Measurements from ENCODE around the gene THSD7B. TPM values are rescaled to one million over a fixed set of nuclear protein-coding genes. Genes with fewer than 3 reads are reported as not detected.

The THSD7B gene
- total and polyA plus RNA-seq, 2 of the 8 experiments (the other 6 are each of a cell fraction or from before 2014, with no cell fraction given), result 0.60 to 2.9 TPM

GRCh38 chr2:136783856-136784255 is 18.5 kb downstream of the THSD7B start:
- Histone ChIP-seq H3K36me3 (ENCODE audit: control insufficient read depth in 2 of 4, insufficient read depth in 4 of 4, low read length in 3 of 4) (no peaks in the 10 kb centered on the region), H3K27ac (ENCODE audit: low read depth, low read length) (no peak overlapping the region), H2AK5ac (ENCODE audit: low read depth, low read length) (no peak overlapping the region), H3K14ac (ENCODE audit: insufficient read length) (no peak overlapping the region), H3K79me2 (ENCODE audit: control insufficient read depth in 1 of 2, insufficient read depth in 2 of 2, low read length in 2 of 2) (no peaks in the 10 kb centered on the region), H2BK15ac (ENCODE audit: low read length) (no peak overlapping the region), H2BK120ac (replicated peaks; ENCODE audit: low read depth, low read length) (no peak overlapping the region), H3K23me2 (ENCODE audit: low read depth, low read length) (no peaks in the 10 kb centered on the region), H3K9me3 (ENCODE audit: insufficient read depth in 2 of 2, low read depth in 1 of 2, low read length in 1 of 2) (no peaks in the 10 kb centered on the region), H4K91ac (replicated peaks; ENCODE audit: insufficient read length, low read length) (no peak overlapping the region), H2BK5ac (ENCODE audit: low read depth, low read length) (no peak overlapping the region), H4K20me1 (replicated peaks in 1 of 2; ENCODE audit: control insufficient read depth in 1 of 2, insufficient read depth in 2 of 2, low read length in 2 of 2) (no peaks in the 10 kb centered on the region), H4K8ac (ENCODE audit: extremely low read depth, insufficient read depth, low read length) (no peak overlapping the region), H3K18ac (ENCODE audit: extremely low read depth, low read length) (no peak overlapping the region), H3K56ac (replicated peaks; ENCODE audit: insufficient read length, low read depth, low read length) (no peak overlapping the region), H2BK12ac (ENCODE audit: low read depth, low read length) (no peak overlapping the region), H3K4me1 (replicated peaks in 1 of 4; ENCODE audit: control insufficient read depth in 3 of 4, insufficient read depth in 4 of 4, low read length in 3 of 4) (no peaks in the 10 kb centered on the region), H3K4me3 (ENCODE audit: extremely low read depth in 1 of 4, insufficient read depth in 2 of 4, low read depth in 3 of 4, low read length in 4 of 4) (no peak overlapping the region), H3K79me1 (ENCODE audit: low read depth, low read length) (no peaks in the 10 kb centered on the region), H3K4ac (replicated peaks; ENCODE audit: insufficient read length, low read depth, low read length) (no peak overlapping the region), H3K4me2 (ENCODE audit: insufficient read depth in 1 of 2, low read depth in 2 of 2, low read length in 2 of 2) (no peak overlapping the region), H3K9ac (replicated peaks in 1 of 4; ENCODE audit: extremely low read depth in 1 of 4, low read depth in 3 of 4, low read length in 3 of 4) (no peak overlapping the region), H3K27me3 (replicated peaks in 1 of 4; ENCODE audit: control insufficient read depth in 3 of 4, extremely low read depth in 1 of 4, insufficient read depth in 3 of 4, low read length in 3 of 4) (no peaks in the 10 kb centered on the region), H2BK20ac (ENCODE audit: low read length) (no peak overlapping the region), H2AFZ (ENCODE audit: low read length) (no peak overlapping the region), H4K5ac (ENCODE audit: insufficient read length, low read depth, low read length) (no peak overlapping the region), H3K23ac (ENCODE audit: insufficient read length) (no peak overlapping the region)
- FAIRE-seq (no peak), DNase-seq (ENCODE audit: low read depth in 1 of 2, low spot score in 2 of 2) (no peak)
- TF ChIP-seq TBP (IDR thresholded peaks at IDR 0.05; ENCODE audit: low read depth, low read length), result no peak
- POLR2A ChIA-PET (ENCODE audit: partially characterized antibody), result no interaction called here
- 93% methylated on average over 4 of the region's 4 CpGs; no CpG with 5 or more reads in 1 of the 2 experiments for WGBS, 2 experiments (ENCODE audit: extremely low coverage in 1 of 2, insufficient coverage in 1 of 2, insufficient read length in 1 of 2, insufficient replicate concordance in 2 of 2, low coverage in 1 of 2, low lambda C conversion rate in 2 of 2, missing lambda C conversion rate in 1 of 2)
- CTCF ChIA-PET (ENCODE audit: partially characterized antibody), result interaction anchor here (1.7 kb wide), 1 partner anchor 47 kb away, joined by 4 read pairs; no protein-coding TSS in a partner anchor
